ENCODE data around the gene HERPUD2.
A peak's percentile ranks its signal among the peaks of the same experiment; 100 is the strongest.

HERPUD2 gene

GRCh38 chr7:35630024-35630972, 64.6 kb downstream of the HERPUD2 start:
- Histone ChIP-seq H3K36me3 (ENCODE audit: low read length) (peaks cover 11% of the 10 kb centered on the region; the same call in 1 of the 2 replicates), H3K4me3 (ENCODE audit: insufficient read depth, low read length, poor library complexity, severe bottlenecking) (no peak overlapping the region), H3K9me2 (replicated peaks; ENCODE audit: insufficient read depth, low read length) (no peaks in the 10 kb centered on the region), H3K79me2 (ENCODE audit: insufficient read depth, low read length) (no peaks in the 10 kb centered on the region), H3F3A (ENCODE audit: insufficient read depth) (no peaks in the 10 kb centered on the region; the same call in 1 of the 2 replicates), H3K27ac (ENCODE audit: low read depth, low read length) (no peak overlapping the region), H3K4me2 (ENCODE audit: low read depth, low read length, poor library complexity, severe bottlenecking) (no peak overlapping the region), H3K9ac (ENCODE audit: low read length) (no peak overlapping the region), H2AFZ (ENCODE audit: low read depth, low read length, severe bottlenecking) (no peak overlapping the region), H3K27me3 (ENCODE audit: low read length) (no peaks in the 10 kb centered on the region), H4K20me1 (ENCODE audit: low read depth, low read length) (no peaks in the 10 kb centered on the region), H3K9me3 (ENCODE audit: insufficient read depth, low read length) (no peaks in the 10 kb centered on the region)
- no peak for TF ChIP-seq CTCF (IDR thresholded peaks at IDR 0.05; ENCODE audit: insufficient read depth, low read length, poor library complexity, severe bottlenecking)
- TF ChIP-seq EZH2phosphoT487 (conservative IDR thresholded peaks at IDR 0.05; ENCODE audit: low read length), result no peak

DNA sequence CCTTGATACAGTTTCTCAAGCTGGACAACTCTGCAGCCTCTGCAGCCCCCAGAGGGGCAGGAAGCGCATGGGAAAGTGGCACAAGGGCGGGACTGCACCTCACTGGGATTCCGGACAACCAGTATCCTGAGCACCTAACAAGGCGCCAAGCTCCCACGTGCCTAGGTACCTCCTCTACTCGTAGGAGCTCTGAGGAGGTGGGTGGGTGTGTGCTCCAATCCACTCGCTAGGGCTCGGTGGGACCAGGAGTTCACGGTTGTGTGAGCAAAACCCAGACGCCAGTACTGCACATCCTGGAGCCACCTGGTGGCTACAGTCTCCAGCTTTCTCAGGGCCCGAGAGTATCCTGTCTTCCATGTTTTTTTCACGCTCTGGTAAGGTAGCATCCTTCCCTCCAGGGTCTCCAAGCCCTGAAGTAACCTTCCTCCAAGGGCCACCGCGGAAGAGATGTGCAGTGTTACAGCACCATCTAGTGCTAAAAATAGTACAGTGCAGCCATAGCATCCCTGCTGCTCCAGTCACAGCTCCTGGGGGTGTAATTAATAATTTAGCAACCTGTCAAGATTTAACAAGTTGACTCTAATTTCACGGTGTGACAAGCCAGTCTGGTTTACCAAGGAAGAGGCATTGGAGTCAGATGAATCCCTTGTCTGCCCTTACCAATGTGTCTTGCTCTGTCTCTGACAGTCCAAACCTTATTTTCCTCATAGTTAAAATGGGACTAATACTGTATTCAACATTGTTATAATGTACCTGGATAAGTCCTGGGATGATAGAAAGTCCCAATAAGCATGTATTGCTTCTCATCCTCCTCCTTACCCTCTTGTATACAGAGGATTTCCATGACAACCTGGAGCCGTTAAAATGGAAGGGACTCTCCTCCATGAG, 70.4 kb downstream of the HERPUD2 start:
- no peaks in the 10 kb centered on the region for H3K36me3 ChIP-seq (ENCODE audit: low read length)
- H3K9ac ChIP-seq (ENCODE audit: low read length), result no peak overlapping the region
- peak; percentile 95 for TF ChIP-seq CTCF (IDR thresholded peaks at IDR 0.05; ENCODE audit: insufficient read depth, low read length, poor library complexity, severe bottlenecking)
- TF ChIP-seq EZH2phosphoT487 (conservative IDR thresholded peaks at IDR 0.05; ENCODE audit: low read length), result no peak
- no peak overlapping the region for H3K4me3 ChIP-seq (ENCODE audit: insufficient read depth, low read length, poor library complexity, severe bottlenecking)
- H3K9me3 ChIP-seq (ENCODE audit: insufficient read depth, low read length), result no peaks in the 10 kb centered on the region
- H3K27ac ChIP-seq (ENCODE audit: low read depth, low read length), result no peak overlapping the region
- H4K20me1 ChIP-seq (ENCODE audit: low read depth, low read length), result no peaks in the 10 kb centered on the region
- no peaks in the 10 kb centered on the region for H3F3A ChIP-seq (ENCODE audit: insufficient read depth)
- H3K27me3 ChIP-seq (ENCODE audit: low read length), result no peaks in the 10 kb centered on the region
- no peaks in the 10 kb centered on the region for H3K79me2 ChIP-seq (ENCODE audit: insufficient read depth, low read length)
- no peak overlapping the region for H3K4me2 ChIP-seq (ENCODE audit: low read depth, low read length, poor library complexity, severe bottlenecking)
- no peak overlapping the region for H2AFZ ChIP-seq (ENCODE audit: low read depth, low read length, severe bottlenecking)
- H3K9me2 ChIP-seq (replicated peaks; ENCODE audit: insufficient read depth, low read length), result no peaks in the 10 kb centered on the region

DNA sequence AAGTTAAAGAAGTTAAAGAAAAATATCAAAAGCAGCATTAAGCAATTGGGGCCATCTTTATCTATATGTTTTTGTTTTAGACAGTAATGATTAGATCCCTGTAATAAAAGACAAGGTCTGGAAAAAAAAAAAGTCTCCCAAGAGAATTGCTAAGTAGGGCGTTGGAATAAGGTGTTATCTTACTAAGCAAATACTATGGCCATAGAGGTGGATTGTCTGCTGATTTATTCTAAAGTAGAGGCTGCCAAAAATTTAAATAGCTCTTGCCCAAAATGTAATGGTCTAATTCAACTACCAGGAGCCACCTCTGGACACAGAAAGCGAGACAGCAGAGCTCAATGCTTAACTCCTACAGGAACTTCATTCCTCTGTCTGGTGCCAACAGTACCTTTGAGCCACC, 71.6 kb downstream of the HERPUD2 start:
- no peak overlapping the region for H3K4me2 ChIP-seq (ENCODE audit: low read depth, low read length, poor library complexity, severe bottlenecking)
- H4K20me1 ChIP-seq (ENCODE audit: low read depth, low read length), result no peaks in the 10 kb centered on the region
- no peaks in the 10 kb centered on the region for H3K79me2 ChIP-seq (ENCODE audit: insufficient read depth, low read length)
- no peaks in the 10 kb centered on the region for H3F3A ChIP-seq (ENCODE audit: insufficient read depth)
- H3K9ac ChIP-seq (ENCODE audit: low read length), result no peak overlapping the region
- H3K36me3 ChIP-seq (ENCODE audit: low read length), result no peaks in the 10 kb centered on the region
- no peaks in the 10 kb centered on the region for H3K9me2 ChIP-seq (replicated peaks; ENCODE audit: insufficient read depth, low read length)
- no peaks in the 10 kb centered on the region for H3K9me3 ChIP-seq (ENCODE audit: insufficient read depth, low read length)
- no peak for TF ChIP-seq CTCF (IDR thresholded peaks at IDR 0.05; ENCODE audit: insufficient read depth, low read length, poor library complexity, severe bottlenecking)
- H3K4me3 ChIP-seq (ENCODE audit: insufficient read depth, low read length, poor library complexity, severe bottlenecking), result no peak overlapping the region
- H3K27ac ChIP-seq (ENCODE audit: low read depth, low read length), result no peak overlapping the region
- H3K27me3 ChIP-seq (ENCODE audit: low read length), result no peaks in the 10 kb centered on the region
- no peak overlapping the region for H2AFZ ChIP-seq (ENCODE audit: low read depth, low read length, severe bottlenecking)
